Natural killer cell (primary cell): ENCODE measurements around the gene POLR1D. TPM values are rescaled to one million over a fixed set of nuclear protein-coding genes. Genes with fewer than 3 reads are reported as not detected.

Experiments
- ATAC-seq, 3 donors: fragments of 150-1000 bp in 2 of 3; fragments of 200-7000 bp in 1 of 3; cut with Tn5 transposase; 1 replicate in 1 of 3; 2 replicates in 2 of 3; pipeline ENCODE4 v1.10.0; 2021; ENCODE audit warnings: mild to moderate bottlenecking in 2 of 3, moderate library complexity in 2 of 3
- DNase-seq, 2 donors: peaks; one replicate each; pipeline versions ENCODE4 v3.0.0 to v3.0.0-alpha.2; 2013 to 2021; ENCODE audit warnings: mixed read lengths in 1 of 2
- H3K27ac ChIP-seq: one replicate; pipeline ENCODE4 v1.5.1; 2013; ENCODE audit warnings: mild to moderate bottlenecking, low read length
- H3K27me3 ChIP-seq: one replicate; pipeline ENCODE4 v1.6.1; 2013; ENCODE audit warnings: low read length; ENCODE audit not compliant: control insufficient read depth, insufficient read depth
- H3K36me3 ChIP-seq: one replicate; pipeline ENCODE4 v1.6.1; 2013; ENCODE audit warnings: low read length; ENCODE audit not compliant: control insufficient read depth, insufficient read depth
- H3K4me1 ChIP-seq: one replicate; pipeline ENCODE4 v1.6.1; 2013; ENCODE audit warnings: low read length; ENCODE audit not compliant: control insufficient read depth, insufficient read depth
- H3K4me3 ChIP-seq: one replicate; pipeline ENCODE4 v1.5.1; 2013; ENCODE audit warnings: low read length
- H3K9me3 ChIP-seq: one replicate; pipeline ENCODE4 v1.6.1; 2013; ENCODE audit warnings: low read length; ENCODE audit not compliant: control insufficient read depth, insufficient read depth
- H3K27ac Mint-ChIP-seq, 2 donors: one replicate each; pipeline ENCODE4 v1.8.0; 2022; ENCODE audit warnings: mild to moderate bottlenecking in 2 of 2, mixed read lengths in 2 of 2, moderate library complexity in 1 of 2
- H3K27me3 Mint-ChIP-seq, 2 donors: one replicate each; pipeline ENCODE4 v1.8.0; 2022; ENCODE audit warnings: low read depth in 2 of 2, mixed read lengths in 2 of 2
- H3K36me3 Mint-ChIP-seq: one replicate; pipeline ENCODE4 v1.8.0; 2022; ENCODE audit warnings: mixed read lengths
- H3K4me1 Mint-ChIP-seq, 2 donors: one replicate each; pipeline ENCODE4 v1.8.0; 2022; ENCODE audit warnings: mixed read lengths in 2 of 2
- H3K4me3 Mint-ChIP-seq: one replicate; pipeline ENCODE4 v1.8.0; 2022; ENCODE audit warnings: mild to moderate bottlenecking, moderate library complexity, mixed read lengths
- H3K9me3 Mint-ChIP-seq, 2 donors: one replicate each; pipeline ENCODE4 v1.8.0; 2022; ENCODE audit warnings: mixed read lengths in 2 of 2
- WGBS: methylation state at CpG from one replicate; pipeline ENCODE4 v1.1.7; 2013; ENCODE audit warnings: missing lambda C conversion rate; ENCODE audit not compliant: insufficient coverage; 5-methylcytosine and 5-hydroxymethylcytosine counted together
- intact Hi-C: fragments of 100-400 bp; cut with micrococcal nuclease; formaldehyde crosslinking; loops from one replicate; pipeline ENCODE4 v1.14.2; 2022
- total RNA-seq, 4 donors: library from RNA; stranded (reverse); fragments of 120-200 nt in 1 of 4; gene quantifications; one replicate each; pipeline versions ENCODE4 v1.2.3 to v1.2.4, GENCODE V29; 2013 to 2022
- TF ChIP-seq, protein P1 (sequence below): fragments of 200-600 bp; IDR thresholded peaks from one replicate; pipeline ENCODE4 v1.8.0; 2022; ENCODE audit warnings: antibody characterized with exemption

The POLR1D gene, protein sequence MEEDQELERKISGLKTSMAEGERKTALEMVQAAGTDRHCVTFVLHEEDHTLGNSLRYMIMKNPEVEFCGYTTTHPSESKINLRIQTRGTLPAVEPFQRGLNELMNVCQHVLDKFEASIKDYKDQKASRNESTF
- 100 to 1,000 TPM; 109 to 132 (median 116) TPM for total RNA-seq
- total RNA-seq (2013): 131 TPM

DNA sequence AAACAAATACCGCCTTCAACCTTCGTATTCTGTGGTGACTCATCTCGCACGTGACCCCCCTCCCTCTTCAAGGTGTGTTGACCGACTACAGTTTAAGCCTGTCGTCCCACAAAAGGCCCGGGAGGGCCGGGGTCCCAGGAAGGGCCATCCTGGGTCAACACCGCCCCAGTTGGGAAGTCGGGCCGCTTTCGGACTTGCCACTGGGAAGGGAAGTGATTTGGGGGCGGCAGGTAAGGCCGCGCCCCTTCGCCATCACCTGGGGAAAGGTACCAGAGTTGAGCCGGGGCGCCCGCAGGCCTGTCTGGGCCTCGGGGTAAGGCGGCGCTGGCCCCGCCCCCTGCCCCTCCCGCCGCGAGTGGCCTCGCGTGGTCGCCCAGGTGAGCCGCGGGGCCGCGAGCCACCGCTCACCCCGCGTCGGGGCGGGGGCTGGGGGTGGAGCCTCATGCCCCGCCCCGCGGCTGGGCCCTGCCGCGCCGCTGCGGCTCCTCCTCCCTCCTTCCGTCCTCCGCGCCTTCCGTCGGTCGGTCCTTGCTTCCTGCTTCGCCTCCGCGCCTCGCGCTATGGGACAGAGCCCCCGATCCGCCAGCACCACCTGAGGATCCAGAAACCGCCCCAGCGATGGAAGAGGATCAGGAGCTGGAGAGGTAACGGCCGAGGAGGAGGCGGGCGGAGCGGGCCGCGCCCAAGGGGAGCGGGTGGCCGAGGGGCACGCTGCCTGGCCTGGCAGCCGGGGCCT is at the start of gene POLR1D:
POLR1D (plus strand) TSS at position 527 of the 736 bp plus-strand sequence; CDS start at position 619, 92 bp downstream.
- TF ChIP-seq, protein P1, sequence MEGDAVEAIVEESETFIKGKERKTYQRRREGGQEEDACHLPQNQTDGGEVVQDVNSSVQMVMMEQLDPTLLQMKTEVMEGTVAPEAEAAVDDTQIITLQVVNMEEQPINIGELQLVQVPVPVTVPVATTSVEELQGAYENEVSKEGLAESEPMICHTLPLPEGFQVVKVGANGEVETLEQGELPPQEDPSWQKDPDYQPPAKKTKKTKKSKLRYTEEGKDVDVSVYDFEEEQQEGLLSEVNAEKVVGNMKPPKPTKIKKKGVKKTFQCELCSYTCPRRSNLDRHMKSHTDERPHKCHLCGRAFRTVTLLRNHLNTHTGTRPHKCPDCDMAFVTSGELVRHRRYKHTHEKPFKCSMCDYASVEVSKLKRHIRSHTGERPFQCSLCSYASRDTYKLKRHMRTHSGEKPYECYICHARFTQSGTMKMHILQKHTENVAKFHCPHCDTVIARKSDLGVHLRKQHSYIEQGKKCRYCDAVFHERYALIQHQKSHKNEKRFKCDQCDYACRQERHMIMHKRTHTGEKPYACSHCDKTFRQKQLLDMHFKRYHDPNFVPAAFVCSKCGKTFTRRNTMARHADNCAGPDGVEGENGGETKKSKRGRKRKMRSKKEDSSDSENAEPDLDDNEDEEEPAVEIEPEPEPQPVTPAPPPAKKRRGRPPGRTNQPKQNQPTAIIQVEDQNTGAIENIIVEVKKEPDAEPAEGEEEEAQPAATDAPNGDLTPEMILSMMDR: no peak
- Histone ChIP-seq H3K9me3 (no peaks in the 10 kb centered on the region), H3K4me3 (peak within 1 kb of the TSS; percentile 96), H3K36me3 (peaks cover 12% of the 10 kb centered on the region), H3K4me1 (peaks cover 27% of the 10 kb centered on the region), H3K27ac (peak within 1 kb of the TSS; percentile 97), H3K27me3 (no peaks in the 10 kb centered on the region)
- peak; percentile 82 to 94 for DNase-seq
- peak within 1 kb of the TSS; percentile 86 to 92 for H3K27ac Mint-ChIP-seq
- peaks cover 56 to 75% of the 10 kb centered on the region in 2 donors for H3K4me1 Mint-ChIP-seq
- no peaks in the 10 kb centered on the region for H3K36me3 Mint-ChIP-seq
- H3K9me3 Mint-ChIP-seq: no peaks in the 10 kb centered on the region
- peak within 1 kb of the TSS; percentile 96 for H3K4me3 Mint-ChIP-seq
- H3K27me3 Mint-ChIP-seq: no peaks in the 10 kb centered on the region
- 0% methylated on average over 71 of the region's 71 CpGs for WGBS
- intact Hi-C loops: loop anchor here (1.0 to 5.0 kb wide), 3 partner anchors 171 to 449 kb away; partner anchors contain the start of genes MTIF3 and USP12
- peak; percentile 69 to 81 (median 70) for ATAC-seq

DNA sequence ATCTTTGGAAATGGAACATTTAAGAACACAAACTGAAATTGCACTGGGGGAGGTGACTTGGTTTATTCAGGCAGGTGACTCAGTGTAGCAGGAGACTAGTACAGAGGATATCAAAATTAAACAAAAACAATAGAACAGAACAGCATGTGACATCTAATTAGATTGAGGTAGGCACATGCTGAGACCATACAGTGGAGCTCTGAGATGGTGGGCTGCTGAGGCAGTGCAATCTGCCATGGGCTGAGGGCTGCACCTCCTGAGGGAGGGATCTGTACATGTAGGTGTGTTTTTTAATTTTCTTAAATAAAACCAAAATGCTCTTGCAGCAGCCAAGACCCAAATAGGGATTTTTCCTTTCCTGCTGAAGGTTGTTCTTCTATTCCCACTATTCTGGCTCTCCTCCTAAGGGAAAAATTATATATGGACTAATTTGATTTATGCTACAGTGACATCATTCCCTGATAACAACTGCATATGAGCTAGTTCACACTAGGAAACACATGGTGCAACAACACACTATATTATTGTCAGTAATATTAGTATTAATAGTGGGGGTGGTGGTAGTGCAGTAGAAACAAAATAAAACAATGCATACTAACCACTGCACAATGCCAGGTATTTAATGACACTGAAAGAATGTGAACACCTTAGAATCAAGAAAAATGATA is 49.3 kb upstream of the POLR1D start:
- no peaks in the 10 kb centered on the region for H3K9me3 Mint-ChIP-seq
- TF ChIP-seq, protein P1: no peak
- no peaks in the 10 kb centered on the region for H3K27me3 Mint-ChIP-seq
- no peak overlapping the region for H3K4me3 Mint-ChIP-seq
- no peak for ATAC-seq
- peak overlapping the region; percentile 12 to 79 for H3K27ac Mint-ChIP-seq
- H3K4me1 Mint-ChIP-seq: peaks cover 48 to 55% of the 10 kb centered on the region in 2 donors
- Histone ChIP-seq H3K27ac (no peak overlapping the region), H3K27me3 (no peaks in the 10 kb centered on the region), H3K4me3 (no peak overlapping the region), H3K36me3 (peaks cover 10% of the 10 kb centered on the region), H3K9me3 (no peaks in the 10 kb centered on the region), H3K4me1 (peaks cover 13% of the 10 kb centered on the region)
- H3K36me3 Mint-ChIP-seq: no peaks in the 10 kb centered on the region
- no peak for DNase-seq
- intact Hi-C loops: no loop called here

DNA sequence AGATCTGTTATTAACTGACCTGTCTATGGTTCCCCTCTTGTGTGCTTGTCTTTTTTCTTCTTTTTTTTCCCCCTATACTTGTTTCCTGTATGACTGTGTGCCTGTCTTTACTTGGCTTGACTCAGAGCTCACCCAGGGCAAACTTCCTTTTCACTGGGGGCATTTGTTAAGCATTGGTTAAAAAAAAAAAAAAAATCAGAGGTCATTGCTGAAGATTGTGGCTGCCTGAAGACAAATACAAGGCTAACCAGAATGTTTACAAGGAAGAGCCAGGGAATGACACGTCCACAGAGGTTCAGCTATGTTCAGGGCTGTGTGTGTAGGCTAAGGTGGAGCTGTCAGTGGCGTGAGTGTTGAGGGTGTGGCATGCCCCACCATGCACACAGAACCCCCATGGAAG is 48.4 kb upstream of the POLR1D start:
- H3K27me3 ChIP-seq: no peaks in the 10 kb centered on the region
- no peaks in the 10 kb centered on the region for H3K9me3 Mint-ChIP-seq
- no peak overlapping the region for H3K27ac ChIP-seq
- H3K9me3 ChIP-seq: no peaks in the 10 kb centered on the region
- H3K4me1 Mint-ChIP-seq: peaks cover 56 to 62% of the 10 kb centered on the region in 2 donors
- 48% methylated on average over 2 of the region's 2 CpGs for WGBS
- peak; percentile 55 to 75 (median 61) for ATAC-seq
- intact Hi-C loops: no loop called here
- peak overlapping the region; percentile 56 for H3K4me3 Mint-ChIP-seq
- no peaks in the 10 kb centered on the region for H3K36me3 Mint-ChIP-seq
- H3K27me3 Mint-ChIP-seq: no peaks in the 10 kb centered on the region
- peaks cover 4% of the 10 kb centered on the region for H3K36me3 ChIP-seq
- H3K4me3 ChIP-seq: no peak overlapping the region
- H3K27ac Mint-ChIP-seq: peak overlapping the region; percentile 12 to 79
- no peak for DNase-seq
- TF ChIP-seq, protein P1: no peak
- peaks cover 13% of the 10 kb centered on the region for H3K4me1 ChIP-seq
